A549 (cell line): Measurements from ENCODE around the gene DNAJC16.

Experiments used
- BHLHE40 ChIP-seq: IDR thresholded peaks from 2 replicates; pipeline ENCODE4 v1.6.1; 2012; ENCODE audit warnings: low read depth, low read length, inconsistent platforms
- EP300 ChIP-seq, 2 experiments: fragments of >200 bp; sonication (Bioruptor Twin); formaldehyde crosslinking; IDR thresholded peaks; 2 replicates in 1 of 2; 3 replicates in 1 of 2; pipeline ENCODE4 v1.6.1; 2016 to 2017
- ESRRA ChIP-seq: fragments of 150-350 bp; IDR thresholded peaks from 2 replicates; pipeline ENCODE4 v1.6.1; 2014; ENCODE audit warnings: mild to moderate bottlenecking, low read length, borderline replicate concordance
- ZSCAN20 ChIP-seq: fragments of 250-450 bp; sonication (Bioruptor Pico); IDR thresholded peaks from 2 replicates; pipeline ENCODE4 v1.8.0; 2022; ENCODE audit warnings: mild to moderate bottlenecking, moderate library complexity
- TF ChIP-seq, protein P1 (sequence below): fragments of >200 bp; sonication (Bioruptor Twin); formaldehyde crosslinking; IDR thresholded peaks from 3 replicates; pipeline ENCODE4 v1.5.1; 2016
- TF ChIP-seq, protein P2 (sequence below): fragments of 200-600 bp; sonication (generic); IDR thresholded peaks from 2 replicates; pipeline ENCODE4 v1.6.1; 2016; ENCODE audit warnings: antibody characterized with exemption, mild to moderate bottlenecking, moderate library complexity

DNA sequence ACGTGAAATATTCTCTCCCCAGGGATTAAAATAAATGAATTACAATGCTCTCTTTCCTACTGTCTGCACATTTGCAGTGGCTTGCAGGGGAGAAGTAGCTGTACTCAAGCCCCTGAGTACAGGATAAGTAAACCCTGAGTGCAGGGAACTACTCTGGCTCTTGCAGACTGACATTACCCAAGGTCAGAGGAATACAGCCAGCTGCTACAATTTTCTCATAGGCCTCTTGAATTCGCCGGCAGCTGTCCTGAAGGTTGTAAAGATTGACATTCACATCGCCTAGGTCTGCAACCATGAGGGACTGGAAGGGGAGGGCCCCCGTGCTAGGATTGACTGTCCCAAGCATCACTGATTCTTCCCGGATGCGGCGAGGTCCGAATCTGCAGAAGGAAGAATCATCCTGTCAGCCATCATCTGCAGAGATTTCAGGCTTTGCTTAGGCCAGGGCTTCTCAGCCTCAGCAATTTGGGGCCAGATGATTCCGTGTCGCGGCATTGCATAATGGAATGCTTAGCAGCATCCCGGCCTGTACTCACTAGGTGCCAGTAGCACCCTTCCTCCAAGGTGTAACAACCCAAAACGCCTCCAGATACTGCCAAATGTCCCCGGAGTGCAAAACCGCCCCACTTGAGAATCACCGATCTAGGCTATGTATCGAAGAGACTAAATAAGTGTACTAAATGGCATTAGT, 56.5 kb downstream of the DNAJC16 start:
- TF ChIP-seq EP300 (IDR thresholded peaks at IDR 0.05) = no peak
- TF ChIP-seq, protein P1, sequence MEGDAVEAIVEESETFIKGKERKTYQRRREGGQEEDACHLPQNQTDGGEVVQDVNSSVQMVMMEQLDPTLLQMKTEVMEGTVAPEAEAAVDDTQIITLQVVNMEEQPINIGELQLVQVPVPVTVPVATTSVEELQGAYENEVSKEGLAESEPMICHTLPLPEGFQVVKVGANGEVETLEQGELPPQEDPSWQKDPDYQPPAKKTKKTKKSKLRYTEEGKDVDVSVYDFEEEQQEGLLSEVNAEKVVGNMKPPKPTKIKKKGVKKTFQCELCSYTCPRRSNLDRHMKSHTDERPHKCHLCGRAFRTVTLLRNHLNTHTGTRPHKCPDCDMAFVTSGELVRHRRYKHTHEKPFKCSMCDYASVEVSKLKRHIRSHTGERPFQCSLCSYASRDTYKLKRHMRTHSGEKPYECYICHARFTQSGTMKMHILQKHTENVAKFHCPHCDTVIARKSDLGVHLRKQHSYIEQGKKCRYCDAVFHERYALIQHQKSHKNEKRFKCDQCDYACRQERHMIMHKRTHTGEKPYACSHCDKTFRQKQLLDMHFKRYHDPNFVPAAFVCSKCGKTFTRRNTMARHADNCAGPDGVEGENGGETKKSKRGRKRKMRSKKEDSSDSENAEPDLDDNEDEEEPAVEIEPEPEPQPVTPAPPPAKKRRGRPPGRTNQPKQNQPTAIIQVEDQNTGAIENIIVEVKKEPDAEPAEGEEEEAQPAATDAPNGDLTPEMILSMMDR = no peak
- TF ChIP-seq ESRRA = no peak
- TF ChIP-seq ZSCAN20 = no peak
- TF ChIP-seq, protein P2, sequence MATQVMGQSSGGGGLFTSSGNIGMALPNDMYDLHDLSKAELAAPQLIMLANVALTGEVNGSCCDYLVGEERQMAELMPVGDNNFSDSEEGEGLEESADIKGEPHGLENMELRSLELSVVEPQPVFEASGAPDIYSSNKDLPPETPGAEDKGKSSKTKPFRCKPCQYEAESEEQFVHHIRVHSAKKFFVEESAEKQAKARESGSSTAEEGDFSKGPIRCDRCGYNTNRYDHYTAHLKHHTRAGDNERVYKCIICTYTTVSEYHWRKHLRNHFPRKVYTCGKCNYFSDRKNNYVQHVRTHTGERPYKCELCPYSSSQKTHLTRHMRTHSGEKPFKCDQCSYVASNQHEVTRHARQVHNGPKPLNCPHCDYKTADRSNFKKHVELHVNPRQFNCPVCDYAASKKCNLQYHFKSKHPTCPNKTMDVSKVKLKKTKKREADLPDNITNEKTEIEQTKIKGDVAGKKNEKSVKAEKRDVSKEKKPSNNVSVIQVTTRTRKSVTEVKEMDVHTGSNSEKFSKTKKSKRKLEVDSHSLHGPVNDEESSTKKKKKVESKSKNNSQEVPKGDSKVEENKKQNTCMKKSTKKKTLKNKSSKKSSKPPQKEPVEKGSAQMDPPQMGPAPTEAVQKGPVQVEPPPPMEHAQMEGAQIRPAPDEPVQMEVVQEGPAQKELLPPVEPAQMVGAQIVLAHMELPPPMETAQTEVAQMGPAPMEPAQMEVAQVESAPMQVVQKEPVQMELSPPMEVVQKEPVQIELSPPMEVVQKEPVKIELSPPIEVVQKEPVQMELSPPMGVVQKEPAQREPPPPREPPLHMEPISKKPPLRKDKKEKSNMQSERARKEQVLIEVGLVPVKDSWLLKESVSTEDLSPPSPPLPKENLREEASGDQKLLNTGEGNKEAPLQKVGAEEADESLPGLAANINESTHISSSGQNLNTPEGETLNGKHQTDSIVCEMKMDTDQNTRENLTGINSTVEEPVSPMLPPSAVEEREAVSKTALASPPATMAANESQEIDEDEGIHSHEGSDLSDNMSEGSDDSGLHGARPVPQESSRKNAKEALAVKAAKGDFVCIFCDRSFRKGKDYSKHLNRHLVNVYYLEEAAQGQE = no peak
- no peak for TF ChIP-seq BHLHE40
